Epithelial cell of proximal tubule (primary cell): Measurements from ENCODE around the gene ZNF185. TPM values are rescaled to one million over a fixed set of nuclear protein-coding genes. Genes with fewer than 3 reads are reported as not detected.

ENCODE experiments used
- DNase-seq: peaks from one replicate; pipeline ENCODE4 v3.0.0-alpha.2; 2011; ENCODE audit warnings: low read depth
- H3K4me3 ChIP-seq: 2 replicates; pipeline ENCODE4 v1.5.1; 2011; ENCODE audit warnings: low read depth, mild to moderate bottlenecking, low read length
- total RNA-seq: library from RNA; depleted of rRNA; stranded (reverse); fragments of >200 nt; gene quantifications from 2 replicates; pipeline ENCODE4 v1.2.3, GENCODE V29; 2015
- TF ChIP-seq, protein P1 (sequence below): conservative IDR thresholded peaks from 2 replicates; pipeline ENCODE4 v1.5.1; 2012; ENCODE audit warnings: low read depth, mild to moderate bottlenecking, low read length

Gene ZNF185
- total RNA-seq, 1 donor from 2014 or later: 41.6 TPM

DNA sequence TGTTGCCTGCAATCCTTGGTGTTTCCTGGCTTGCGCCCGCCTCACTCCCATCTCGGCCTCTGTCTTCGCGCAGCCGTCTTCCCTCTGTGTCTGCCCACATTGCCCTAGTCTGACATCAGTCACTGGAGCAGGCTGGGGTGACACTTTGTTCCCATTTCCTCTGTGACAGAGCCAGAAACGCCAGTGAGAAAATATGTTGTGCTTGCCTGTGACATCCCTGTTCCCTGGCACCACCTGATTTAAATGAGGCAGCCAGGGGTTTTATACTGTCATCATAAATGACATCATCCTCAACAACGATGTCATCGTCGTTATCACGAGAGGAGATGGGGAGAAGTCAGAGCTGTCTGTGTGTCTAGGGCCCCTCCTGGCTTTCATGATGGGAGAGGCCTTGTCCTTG is 29.1 kb downstream of the ZNF185 start:
- H3K4me3 ChIP-seq: no peak overlapping the region
- no peak for DNase-seq
- TF ChIP-seq, protein P1, sequence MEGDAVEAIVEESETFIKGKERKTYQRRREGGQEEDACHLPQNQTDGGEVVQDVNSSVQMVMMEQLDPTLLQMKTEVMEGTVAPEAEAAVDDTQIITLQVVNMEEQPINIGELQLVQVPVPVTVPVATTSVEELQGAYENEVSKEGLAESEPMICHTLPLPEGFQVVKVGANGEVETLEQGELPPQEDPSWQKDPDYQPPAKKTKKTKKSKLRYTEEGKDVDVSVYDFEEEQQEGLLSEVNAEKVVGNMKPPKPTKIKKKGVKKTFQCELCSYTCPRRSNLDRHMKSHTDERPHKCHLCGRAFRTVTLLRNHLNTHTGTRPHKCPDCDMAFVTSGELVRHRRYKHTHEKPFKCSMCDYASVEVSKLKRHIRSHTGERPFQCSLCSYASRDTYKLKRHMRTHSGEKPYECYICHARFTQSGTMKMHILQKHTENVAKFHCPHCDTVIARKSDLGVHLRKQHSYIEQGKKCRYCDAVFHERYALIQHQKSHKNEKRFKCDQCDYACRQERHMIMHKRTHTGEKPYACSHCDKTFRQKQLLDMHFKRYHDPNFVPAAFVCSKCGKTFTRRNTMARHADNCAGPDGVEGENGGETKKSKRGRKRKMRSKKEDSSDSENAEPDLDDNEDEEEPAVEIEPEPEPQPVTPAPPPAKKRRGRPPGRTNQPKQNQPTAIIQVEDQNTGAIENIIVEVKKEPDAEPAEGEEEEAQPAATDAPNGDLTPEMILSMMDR: no peak

DNA sequence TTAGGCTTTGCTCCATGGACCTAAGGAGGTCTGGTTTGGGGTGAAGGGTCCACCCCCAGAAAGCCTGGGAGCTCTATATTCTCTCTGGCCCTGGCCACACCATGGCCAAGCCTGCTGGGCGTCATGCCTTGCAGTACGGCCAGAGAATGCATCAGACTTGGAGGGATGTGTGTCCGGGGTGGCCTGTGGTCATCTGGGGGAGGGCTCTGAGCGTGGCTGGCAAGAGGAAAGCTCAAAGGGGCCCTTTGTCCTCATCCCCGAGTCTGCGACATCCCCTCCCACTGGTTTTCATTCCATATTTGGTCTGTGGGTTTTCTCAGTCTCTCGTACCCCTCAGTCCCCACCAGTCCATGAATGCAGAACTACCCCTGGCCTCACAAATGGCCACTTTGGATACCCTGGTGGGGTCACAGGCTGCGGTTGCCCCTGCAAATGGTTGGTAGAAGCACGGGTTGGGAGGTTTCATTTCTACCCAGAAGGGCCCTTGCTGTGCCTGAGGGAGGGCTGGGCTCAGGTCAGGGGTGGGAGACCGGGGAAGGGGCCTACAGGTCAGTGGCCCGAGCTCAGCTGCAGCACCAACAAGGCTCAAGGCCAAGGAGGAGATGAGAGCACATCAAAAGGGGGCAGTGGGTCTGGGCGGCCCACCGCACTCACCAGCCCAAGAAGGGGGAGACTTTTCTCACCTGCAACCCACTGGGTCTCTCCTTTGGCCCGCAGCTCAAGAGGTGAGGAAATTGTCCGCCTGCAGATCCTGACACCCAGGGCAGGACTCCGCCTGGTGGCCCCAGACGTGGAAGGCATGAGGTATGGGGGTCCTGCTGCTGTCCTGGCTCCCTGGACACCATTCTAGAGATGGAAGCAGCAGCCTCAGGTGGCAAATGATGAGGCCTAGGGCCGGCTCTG is 30.2 kb downstream of the ZNF185 start:
- DNase-seq: no peak
- H3K4me3 ChIP-seq: no peak overlapping the region
- TF ChIP-seq, protein P1: no peak

DNA sequence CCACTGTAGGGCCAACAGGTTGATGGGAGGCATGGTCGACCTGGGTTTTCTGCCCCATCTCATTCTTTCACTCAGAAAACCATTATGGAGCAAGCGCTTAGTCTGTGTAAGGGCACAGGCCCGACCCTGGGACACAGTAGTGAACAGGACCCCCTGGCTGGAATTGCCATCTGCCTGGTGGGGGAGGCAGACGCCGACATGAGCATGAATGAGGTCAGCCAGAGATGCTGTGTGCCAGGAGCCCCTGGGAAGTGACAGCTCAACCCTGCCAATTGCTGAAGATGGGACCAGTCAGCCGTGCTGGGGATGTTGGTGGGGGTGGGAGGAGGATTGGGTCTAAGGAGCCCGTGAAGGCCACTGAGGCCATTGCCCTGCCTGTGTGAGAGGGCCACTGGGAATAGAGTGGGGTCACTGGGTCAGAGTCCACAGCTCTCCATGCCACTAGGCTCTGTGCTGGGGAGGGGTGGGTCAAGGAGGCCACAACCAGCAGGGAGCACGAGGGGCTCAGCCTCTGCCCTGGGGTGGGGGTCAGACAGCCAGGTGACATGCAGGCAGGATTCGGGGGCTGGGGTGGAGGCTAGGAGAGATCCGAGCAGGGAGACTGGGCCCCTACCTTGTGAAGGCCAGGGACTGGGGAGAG is 31.0 kb downstream of the ZNF185 start:
- DNase-seq: no peak
- H3K4me3 ChIP-seq: no peak overlapping the region
- TF ChIP-seq, protein P1: no peak

DNA sequence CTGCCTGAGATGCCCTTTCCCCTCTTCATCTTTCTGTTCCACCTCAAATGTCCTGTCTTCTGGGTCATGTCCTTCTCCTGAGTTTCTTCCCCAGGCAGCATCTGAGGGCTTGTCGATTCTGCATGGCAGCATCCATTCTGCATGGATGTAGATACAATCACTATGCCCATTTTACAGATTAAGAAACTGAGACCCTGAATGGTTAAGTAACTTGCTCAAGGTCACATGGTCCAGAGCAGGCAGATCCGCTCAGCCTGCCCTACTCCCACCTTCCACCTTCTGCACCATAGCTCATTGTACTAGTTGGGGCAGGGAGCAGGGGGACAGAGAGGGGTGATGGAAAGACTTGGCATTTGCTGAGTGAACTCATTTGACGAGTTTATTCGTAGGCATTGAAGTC is 32.0 kb downstream of the ZNF185 start:
- TF ChIP-seq, protein P1: no peak
- H3K4me3 ChIP-seq: no peak overlapping the region
- DNase-seq: no peak

DNA sequence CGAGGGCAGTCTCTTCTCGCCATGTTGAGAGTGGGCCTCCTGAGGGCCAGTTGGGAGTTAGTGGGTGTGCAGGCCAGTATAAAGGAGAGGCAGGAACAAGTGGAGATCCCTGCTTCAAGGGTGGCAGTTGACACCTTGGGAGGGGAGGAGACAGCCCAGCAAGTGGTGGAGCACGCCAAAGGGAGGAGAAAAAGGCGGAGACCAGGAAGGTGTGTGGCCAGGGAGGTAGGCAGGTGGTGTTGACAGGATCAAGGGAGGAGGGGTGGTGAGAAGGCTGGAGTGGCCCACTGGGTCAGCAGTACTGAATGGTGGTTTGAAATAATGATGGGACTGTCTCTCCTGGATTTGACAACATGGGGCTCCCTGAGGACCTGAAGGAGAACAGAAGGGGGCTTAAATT is 32.6 kb downstream of the ZNF185 start:
- DNase-seq: no peak
- TF ChIP-seq, protein P1: no peak
- H3K4me3 ChIP-seq: no peak overlapping the region

DNA sequence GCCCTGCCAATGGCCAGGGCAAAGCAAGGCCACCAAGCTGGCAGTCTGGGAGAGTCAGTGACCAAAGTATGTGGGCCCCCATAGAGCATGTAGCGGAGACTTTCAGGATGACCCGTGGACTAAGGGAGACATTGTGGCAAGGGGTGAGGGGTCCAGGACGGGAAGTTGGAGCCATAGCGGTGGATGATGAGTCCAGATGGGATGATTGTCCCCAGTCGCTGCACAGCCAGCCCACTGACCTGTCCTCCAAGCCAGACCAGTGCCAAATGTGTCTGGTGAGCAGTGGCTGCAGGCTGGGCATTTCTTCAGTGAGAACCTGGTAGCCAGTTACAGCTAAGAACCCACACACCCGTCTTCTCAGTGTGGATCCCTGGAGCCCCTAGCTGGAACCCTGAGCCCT is 34.3 kb downstream of the ZNF185 start:
- DNase-seq: no peak
- H3K4me3 ChIP-seq: no peak overlapping the region
- TF ChIP-seq, protein P1: no peak
